Tibial nerve (tissue), 4 donors: ENCODE measurements around the gene ULBP3. TPM values are rescaled to one million over a fixed set of nuclear protein-coding genes. Genes with fewer than 3 reads are reported as not detected.

ENCODE experiments used
- DNase-seq, 2 donors: peaks; one replicate each; pipeline ENCODE4 v3.0.0-alpha.2; 2019; ENCODE audit warnings: low spot score in 2 of 2
- H3K27ac ChIP-seq, 4 donors: fragments of 200-600 bp; sonication (generic) in 3 of 4; one replicate each; pipeline ENCODE4 v1.5.1; 2017 to 2019; ENCODE audit warnings: mild to moderate bottlenecking in 1 of 4
- H3K27me3 ChIP-seq, 2 donors: fragments of 200-600 bp; sonication (generic) in 1 of 2; one replicate each; pipeline versions ENCODE4 v1.5.1 to v1.6.0; 2017 to 2019
- H3K36me3 ChIP-seq, 3 donors: fragments of 200-600 bp; sonication (generic); one replicate each; pipeline ENCODE4 v1.5.1; 2018 to 2019
- H3K4me1 ChIP-seq, 4 donors: fragments of 200-600 bp; sonication (generic) in 3 of 4; one replicate each; pipeline ENCODE4 v1.5.1; 2017 to 2019
- H3K4me3 ChIP-seq, 4 donors: fragments of 200-600 bp; sonication (generic) in 3 of 4; one replicate each; pipeline ENCODE4 v1.5.1; 2017 to 2019; ENCODE audit warnings: mild to moderate bottlenecking in 1 of 4, moderate library complexity in 1 of 4
- H3K9me3 ChIP-seq, 4 donors: fragments of 200-600 bp; sonication (generic) in 3 of 4; one replicate each; pipeline ENCODE4 v1.5.1; 2017 to 2019
- CTCF ChIP-seq, 5 experiments: fragments of 200-600 bp in 3 of 5; fragments of 450-650 bp in 2 of 5; sonication (generic) in 3 of 5; IDR thresholded peaks; one replicate each; pipeline ENCODE4 v1.5.1; 2016 to 2019; ENCODE audit warnings: antibody characterized with exemption in 5 of 5, mild to moderate bottlenecking in 3 of 5, moderate library complexity in 2 of 5
- EP300 ChIP-seq, 2 donors: sonication (generic); formaldehyde crosslinking; IDR thresholded peaks; one replicate each; pipeline ENCODE4 v1.6.1; 2017; ENCODE audit warnings: antibody characterized with exemption in 2 of 2, mild to moderate bottlenecking in 1 of 2
- POLR2A ChIP-seq, 2 donors: fragments of 450-650 bp; IDR thresholded peaks; one replicate each; pipeline ENCODE4 v1.6.1; 2017; ENCODE audit warnings: antibody characterized with exemption in 2 of 2, mild to moderate bottlenecking in 2 of 2, moderate library complexity in 2 of 2
- WGBS, 2 donors: methylation state at CpG; one replicate each; pipeline ENCODE4 v1.1.5; 2018; 5-methylcytosine and 5-hydroxymethylcytosine counted together
- total RNA-seq, 4 donors: library from RNA; depleted of rRNA; stranded (reverse); fragments of >200 nt; gene quantifications; one replicate each; pipeline ENCODE4 v1.1.0, GENCODE V29; 2016

Gene ULBP3
- total RNA-seq, 4 donors from 2014 or later = 3.1 to 5.4 TPM; not detected in 2

DNA sequence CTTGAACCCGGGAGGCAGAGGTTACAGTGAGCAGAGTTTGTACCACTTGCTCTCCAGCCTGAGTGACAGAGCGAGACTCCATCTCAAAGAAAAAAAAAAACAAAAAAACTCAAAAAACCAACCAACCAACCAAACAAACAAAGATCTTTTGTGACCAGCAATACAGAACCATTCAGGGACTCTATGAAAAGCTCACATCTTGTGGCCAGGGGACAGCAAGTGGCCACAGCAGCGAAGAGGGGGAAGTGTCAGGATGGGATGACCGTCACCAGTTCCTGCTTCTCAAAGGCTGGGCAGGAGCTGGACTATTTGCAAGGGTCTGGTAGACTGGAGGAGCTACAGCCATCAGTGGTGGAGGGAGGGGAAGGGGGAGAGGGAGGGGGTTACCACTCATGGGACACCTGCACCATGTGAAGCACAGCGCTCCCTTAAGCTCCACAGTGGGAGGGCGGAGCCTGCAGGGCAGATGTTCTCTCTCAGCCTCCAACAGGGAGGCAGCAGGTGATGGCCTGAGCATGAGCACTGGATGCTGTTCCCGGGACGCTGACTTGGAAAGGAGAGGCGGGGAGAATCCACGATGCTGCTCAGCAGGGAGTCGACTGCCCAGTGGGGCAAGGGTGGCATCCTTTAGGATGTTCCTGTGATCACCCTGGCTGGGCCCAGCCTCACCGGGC lies 19.7 kb upstream of the ULBP3 start:
- Histone ChIP-seq H3K4me3 (no peak overlapping the region), H3K9me3 (no peaks in the 10 kb centered on the region), H3K27me3 (peaks cover 0 to 11% of the 10 kb centered on the region in 2 donors), H3K4me1 (no peaks in the 10 kb centered on the region), H3K27ac (no peak overlapping the region), H3K36me3 (no peaks in the 10 kb centered on the region)
- DNase-seq = no peak
- TF ChIP-seq CTCF (IDR thresholded peaks at IDR 0.05) (no peak), EP300 (IDR thresholded peaks at IDR 0.05) (no peak), POLR2A (IDR thresholded peaks at IDR 0.05) (no peak)
- WGBS, 2 donors = 76 to 83% methylated on average over 12 of the region's 12 CpGs

DNA sequence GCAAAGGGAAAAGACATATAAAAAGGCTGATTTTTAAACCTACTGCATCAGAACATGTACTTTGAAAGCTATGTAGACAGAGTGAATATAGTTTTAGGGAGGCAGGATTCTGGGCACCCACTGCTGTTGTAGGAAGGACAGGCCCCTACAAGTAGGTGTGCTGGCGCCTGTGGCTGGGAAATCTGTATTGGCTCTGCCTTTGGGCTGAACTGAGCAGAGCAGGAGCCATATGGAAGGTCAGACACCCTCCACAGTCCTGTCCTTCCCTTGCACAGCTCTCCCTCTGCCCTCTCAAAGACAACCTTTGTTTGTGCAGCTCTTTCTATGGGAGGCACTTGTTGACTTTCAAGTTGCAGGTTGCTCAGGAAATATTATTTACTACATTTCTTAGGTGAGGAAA lies 18.4 kb upstream of the ULBP3 start:
- Histone ChIP-seq H3K4me3 (no peak overlapping the region), H3K27me3 (peaks cover 0 to 16% of the 10 kb centered on the region in 2 donors), H3K4me1 (no peaks in the 10 kb centered on the region), H3K36me3 (no peaks in the 10 kb centered on the region), H3K27ac (no peak overlapping the region), H3K9me3 (no peaks in the 10 kb centered on the region)
- DNase-seq = no peak
- 94 to 100% methylated on average over 1 of the region's 1 CpG for WGBS, 2 donors
- TF ChIP-seq POLR2A (IDR thresholded peaks at IDR 0.05) (no peak), EP300 (IDR thresholded peaks at IDR 0.05) (no peak), CTCF (IDR thresholded peaks at IDR 0.05) (no peak)

- DNase-seq = no peak
- Histone ChIP-seq H3K27me3 (peaks cover 0 to 17% of the 10 kb centered on the region in 2 donors), H3K4me3 (no peak overlapping the region), H3K27ac (no peak overlapping the region), H3K36me3 (no peaks in the 10 kb centered on the region), H3K9me3 (no peaks in the 10 kb centered on the region), H3K4me1 (no peaks in the 10 kb centered on the region)
- TF ChIP-seq POLR2A (IDR thresholded peaks at IDR 0.05) = no peak
- no peak for TF ChIP-seq EP300 (IDR thresholded peaks at IDR 0.05)
- TF ChIP-seq CTCF (IDR thresholded peaks at IDR 0.05) = no peak
- 89 to 91% methylated on average over 7 of the region's 7 CpGs for WGBS, 2 donors
These were observed 17.1 kb upstream of the ULBP3 start for GRCh38 chr6:150086026-150086425.

GRCh38 chr6:150084426-150084825 lies 15.5 kb upstream of the ULBP3 start:
- H3K27me3 ChIP-seq = peaks cover 0 to 10% of the 10 kb centered on the region in 2 donors
- no peak for TF ChIP-seq CTCF (IDR thresholded peaks at IDR 0.05)
- TF ChIP-seq POLR2A (IDR thresholded peaks at IDR 0.05) = no peak
- TF ChIP-seq EP300 (IDR thresholded peaks at IDR 0.05) = no peak
- H3K4me1 ChIP-seq = no peaks in the 10 kb centered on the region
- 81 to 91% methylated on average over 7 of the region's 7 CpGs for WGBS, 2 donors
- no peaks in the 10 kb centered on the region for H3K9me3 ChIP-seq
- DNase-seq = no peak
- no peak overlapping the region for H3K27ac ChIP-seq
- no peak overlapping the region for H3K4me3 ChIP-seq
- H3K36me3 ChIP-seq = no peaks in the 10 kb centered on the region

DNA sequence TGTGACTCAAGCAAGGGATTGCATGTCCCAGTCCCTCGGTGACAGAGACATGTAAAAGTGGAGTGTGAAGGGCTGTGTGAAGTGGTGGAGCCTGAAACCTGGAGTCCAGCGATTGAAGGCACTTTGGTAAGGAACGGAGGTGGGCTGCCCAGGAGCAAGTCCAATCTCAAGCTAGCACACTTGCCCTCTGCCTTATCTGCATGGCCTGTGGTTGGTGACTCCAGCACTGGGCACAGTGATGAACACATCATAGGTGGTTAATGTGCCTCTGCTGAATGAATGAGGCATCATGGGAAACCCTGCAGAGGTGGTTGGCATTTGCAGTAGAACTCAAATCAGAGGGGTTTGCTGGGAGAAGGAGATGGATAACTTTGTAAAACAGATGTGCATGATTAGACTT lies 14.9 kb upstream of the ULBP3 start:
- Histone ChIP-seq H3K27ac (no peak overlapping the region), H3K9me3 (no peaks in the 10 kb centered on the region), H3K4me3 (no peak overlapping the region), H3K27me3 (peaks cover 0 to 14% of the 10 kb centered on the region in 2 donors), H3K4me1 (no peaks in the 10 kb centered on the region), H3K36me3 (no peaks in the 10 kb centered on the region)
- TF ChIP-seq CTCF (IDR thresholded peaks at IDR 0.05) = no peak
- no peak for TF ChIP-seq EP300 (IDR thresholded peaks at IDR 0.05)
- TF ChIP-seq POLR2A (IDR thresholded peaks at IDR 0.05) = no peak
- no peak for DNase-seq
- WGBS, 2 donors = 98 to 100% methylated on average over 3 of the region's 3 CpGs
